GM21515 (cell line): ENCODE measurements around the gene AKAP7.

Source experiments
- ATAC-seq: cut with Tn5 transposase; IDR thresholded peaks from one replicate; pipeline ENCODE4 v1.9.1; 2021; ENCODE audit not compliant: unreplicated experiment

AKAP7 gene

DNA sequence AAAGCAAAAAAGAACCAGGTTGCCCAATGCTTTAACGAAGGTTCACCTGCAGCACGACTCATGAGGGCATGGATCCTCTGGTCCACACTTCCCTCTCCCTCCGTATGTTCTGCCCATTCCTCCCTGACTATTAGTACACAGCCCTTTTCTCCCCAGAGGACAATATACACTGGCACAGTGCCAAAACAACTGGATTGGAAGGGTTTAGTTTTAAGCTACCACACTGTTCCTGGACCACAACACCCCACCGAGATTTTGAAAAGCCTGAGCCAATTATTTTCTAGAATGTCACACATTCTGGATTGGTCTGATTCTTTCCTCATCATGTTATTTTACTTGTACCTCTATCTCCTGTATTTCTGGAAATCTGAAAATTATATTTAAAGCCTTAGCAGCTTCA is 2.9 kb upstream of the AKAP7 start:
- no peak for ATAC-seq

DNA sequence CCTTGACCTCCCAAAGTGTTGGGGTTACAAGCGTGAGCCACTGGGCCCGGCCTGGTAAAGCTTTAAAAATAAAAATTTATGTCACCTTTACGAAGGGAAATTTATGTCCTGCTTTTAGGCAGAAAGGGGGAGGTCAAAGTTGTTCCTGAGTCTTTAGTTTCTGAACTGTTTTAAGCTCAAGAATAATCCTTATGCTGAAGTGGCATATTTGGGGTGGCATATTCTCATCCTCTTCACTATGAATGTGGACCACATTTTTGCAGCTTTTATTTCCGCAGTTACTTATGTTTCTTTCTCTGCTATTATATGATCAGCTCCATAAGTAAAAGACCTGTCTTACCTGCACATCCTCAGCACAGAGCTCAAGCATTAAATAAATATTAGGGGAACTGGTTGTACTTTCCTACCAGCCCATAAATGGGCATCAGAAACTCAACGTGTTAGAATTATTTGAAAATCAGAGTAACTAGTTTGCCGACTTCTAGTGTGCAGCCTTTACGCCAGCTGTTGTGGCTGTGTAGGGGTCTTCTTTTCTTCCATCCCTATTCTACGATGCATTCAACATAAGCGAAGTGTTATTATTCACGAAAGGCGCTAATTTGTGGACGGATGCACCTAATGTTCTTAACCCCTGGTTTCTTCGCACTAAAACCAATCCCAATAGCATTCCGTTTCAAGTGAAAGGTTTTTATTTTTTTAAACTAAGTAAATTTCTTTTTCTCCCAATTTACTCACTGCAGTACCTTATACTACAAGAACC is 867 bp upstream of the AKAP7 start:
- no peak for ATAC-seq

DNA sequence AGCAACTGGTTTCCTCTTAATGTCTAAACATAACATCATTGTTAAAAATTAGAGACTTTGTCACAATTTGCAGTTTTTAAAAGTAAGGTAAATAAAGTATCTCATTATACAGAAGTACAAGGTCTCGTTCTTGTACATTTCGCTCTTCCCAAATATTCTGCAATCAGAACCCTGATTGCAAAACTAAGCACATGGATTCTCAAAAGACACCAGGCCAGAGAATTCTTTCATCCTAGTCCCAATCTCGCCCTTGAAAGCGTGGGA is 355 bp upstream of the AKAP7 start:
- ATAC-seq = no peak

DNA sequence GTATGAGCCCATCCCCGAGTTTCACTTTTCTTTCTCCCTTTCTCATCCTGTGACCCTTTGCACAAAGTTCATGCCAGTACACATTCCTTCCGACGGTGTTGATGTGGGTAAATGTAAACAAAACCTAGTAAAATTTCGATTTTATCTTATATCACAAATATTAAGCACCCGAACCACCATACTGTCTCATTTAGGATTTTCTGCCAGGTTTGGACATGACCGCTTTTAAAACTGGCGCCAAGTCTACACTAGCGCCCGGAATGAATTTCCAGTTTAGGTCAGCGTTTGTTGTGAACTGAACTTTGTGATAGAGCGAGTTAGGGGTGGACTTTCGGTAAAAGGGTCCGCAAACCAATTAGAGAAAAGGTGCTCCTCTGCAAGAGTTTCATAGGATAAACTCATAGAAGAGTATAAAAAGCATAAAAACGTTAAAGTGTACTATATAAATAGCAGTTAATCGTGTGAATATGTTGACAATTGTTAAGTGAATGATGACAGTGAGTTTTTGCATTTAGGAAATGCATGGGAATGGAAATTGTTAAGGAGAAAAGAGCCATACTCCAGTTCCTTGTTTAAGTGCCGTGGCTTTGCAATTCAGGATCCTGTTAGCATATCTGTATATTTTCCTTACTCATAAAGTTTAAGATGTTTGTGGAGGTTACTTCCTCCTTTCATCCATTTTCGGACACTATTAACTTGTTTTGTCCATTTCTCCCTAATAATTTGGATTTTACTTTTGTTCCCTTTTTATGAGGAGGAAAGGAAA is 937 bp downstream of the AKAP7 start:
- ATAC-seq = no peak

DNA sequence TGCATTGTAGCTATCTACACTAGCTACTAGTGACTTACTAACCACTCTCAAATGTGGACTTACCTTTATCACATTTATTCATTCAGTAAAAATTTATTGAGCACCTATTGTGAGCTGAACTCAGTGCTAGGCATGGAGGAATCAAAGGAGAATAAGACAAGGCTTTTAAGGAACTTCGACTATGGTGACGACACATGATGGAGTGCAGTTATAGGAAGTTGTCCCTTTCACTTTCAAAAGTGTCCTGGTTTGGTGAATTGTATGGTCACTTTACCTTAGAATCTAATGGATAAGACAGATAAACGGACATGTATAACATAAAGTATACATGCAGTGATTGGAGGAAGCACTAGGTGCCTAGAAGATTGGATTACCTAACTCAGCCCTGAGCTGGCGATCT is 4.3 kb downstream of the AKAP7 start:
- no peak for ATAC-seq

DNA sequence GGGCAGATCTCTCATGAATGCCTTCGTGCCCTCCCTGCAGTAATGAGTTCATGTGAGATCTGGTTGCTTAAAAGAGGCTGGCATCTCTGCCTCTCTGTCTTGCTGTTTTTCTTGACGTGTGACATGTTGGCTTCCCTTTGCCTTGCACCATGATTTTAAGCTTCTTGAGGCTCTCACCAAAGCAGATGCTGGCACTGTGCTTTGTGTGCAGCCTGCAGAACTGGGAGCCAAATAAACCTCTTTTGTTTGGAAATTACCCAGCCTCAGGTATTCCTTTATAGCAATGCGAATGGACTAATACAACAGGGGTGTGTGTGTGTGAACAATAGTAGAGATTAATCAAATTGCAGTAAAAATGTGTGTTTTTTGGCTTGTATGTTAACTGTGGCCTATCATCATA is 8.1 kb downstream of the AKAP7 start:
- no peak for ATAC-seq

DNA sequence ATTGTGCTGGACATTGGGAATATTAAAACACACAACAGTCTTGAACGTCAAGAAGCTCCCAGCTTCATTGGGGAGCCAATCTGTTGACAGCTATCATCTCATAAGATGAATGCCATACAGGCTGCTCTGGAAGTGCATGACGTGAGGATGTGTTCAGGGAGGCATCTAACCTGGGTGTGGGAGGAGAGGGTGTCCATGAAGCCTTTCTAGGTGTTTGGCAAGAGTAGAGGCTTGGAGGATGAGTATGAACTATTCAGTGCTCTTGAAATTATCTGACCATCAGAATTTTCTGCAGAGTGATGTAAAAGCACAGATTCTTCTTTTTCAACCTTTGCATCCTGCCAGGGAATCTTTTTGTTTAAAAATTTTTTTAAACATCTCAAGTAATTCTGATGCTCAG is 11.6 kb downstream of the AKAP7 start:
- no peak for ATAC-seq

DNA sequence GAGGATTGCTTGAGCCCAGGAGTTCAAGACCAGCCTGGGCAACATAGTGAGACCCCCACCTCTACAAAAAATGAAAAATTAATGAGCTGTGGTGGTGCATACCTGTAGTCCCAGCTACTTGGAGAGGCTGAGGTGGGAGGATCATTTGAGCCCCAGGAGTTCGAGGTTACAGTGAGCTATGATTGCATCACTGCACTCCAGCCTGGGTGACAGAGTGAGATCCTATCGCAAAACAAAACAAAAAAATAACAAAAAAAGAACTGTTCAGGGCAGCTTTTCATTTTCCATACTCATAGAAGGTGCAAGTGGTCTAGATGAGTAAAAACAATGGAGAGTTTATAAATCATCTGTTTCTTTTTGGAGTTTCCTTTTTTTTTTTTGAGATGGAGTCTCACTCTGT is 21.1 kb downstream of the AKAP7 start:
- no peak for ATAC-seq

DNA sequence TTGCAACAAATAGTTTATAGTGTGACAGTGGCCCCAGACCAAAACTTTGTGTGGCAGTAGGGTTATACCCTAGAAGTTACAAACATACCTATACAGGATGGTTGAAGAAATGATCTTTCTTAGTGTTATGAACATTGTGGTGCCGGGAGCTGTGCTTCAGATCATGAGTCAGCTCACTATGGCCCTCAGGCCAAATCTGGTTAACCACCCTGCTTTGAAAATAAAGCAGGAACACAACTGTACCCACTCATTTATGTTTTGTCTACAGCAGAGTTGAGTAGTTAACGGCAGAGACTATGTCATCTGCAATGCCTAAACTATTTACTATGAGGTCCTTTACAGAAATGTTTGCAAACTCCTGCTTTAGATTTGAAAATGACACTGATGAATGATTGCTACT is 24.3 kb downstream of the AKAP7 start:
- ATAC-seq = no peak

DNA sequence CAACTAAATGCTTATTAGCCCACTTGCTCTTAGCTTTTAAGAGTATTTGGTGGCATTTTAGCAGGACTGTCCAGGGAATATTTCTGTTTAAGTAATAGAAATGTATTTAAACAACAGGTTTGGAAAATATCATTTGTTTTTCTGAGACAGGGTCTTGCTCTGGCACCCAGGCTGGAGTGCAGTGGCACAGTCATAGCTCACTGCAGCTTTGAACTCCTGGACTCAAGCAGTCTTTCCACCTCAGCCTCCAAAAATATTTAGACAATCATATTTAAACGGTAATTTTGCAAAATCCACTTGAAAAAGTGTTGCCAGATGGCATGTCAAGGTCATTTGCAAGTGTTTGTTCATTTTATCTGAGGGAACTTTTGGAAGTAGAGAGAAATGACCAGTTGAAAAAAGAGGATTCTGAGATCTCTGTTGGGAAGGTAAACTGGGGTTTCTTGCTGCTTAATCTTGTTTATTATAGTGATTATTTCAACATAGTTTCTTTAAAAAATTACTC is 25.0 kb downstream of the AKAP7 start:
- ATAC-seq = no peak

DNA sequence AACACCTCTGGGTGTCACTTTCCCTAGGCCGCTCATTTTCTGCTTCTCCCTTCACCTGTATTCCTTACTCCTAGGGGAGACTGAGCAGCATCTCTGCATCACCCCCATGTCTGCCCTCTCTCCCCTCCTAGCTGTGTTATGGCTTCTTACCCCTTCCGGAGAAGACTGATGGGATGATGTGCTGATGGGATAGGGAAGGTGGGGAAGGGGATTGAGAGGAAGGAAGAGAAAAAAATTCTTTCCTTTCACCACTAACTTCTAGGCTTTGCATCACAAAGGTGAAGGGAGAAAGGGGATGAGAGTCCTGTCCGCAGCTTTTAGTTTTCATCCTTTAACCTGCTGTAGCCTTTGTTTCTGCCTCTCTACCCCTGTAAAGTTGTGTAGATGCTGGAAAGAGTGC is 26.7 kb downstream of the AKAP7 start:
- no peak for ATAC-seq

DNA sequence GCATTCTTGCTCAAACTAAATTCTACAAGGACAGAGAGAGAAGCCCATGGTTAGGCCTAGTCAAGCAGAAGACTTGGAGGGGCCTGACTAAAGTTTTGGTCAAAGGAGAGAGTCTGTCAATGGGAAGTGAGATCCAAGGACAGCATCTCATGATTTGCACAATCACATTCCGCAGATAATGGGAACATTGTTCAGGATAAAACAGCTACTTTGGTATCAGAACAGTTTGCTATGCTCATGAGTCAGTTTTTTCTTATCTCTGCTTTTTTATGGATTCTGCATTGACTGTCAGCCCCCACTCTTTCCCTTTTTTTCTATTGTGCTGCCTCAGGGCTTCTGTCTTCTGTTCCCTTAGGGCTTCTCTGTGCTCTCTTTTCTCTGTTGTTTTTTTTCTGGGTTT is 28.6 kb downstream of the AKAP7 start:
- ATAC-seq = no peak

DNA sequence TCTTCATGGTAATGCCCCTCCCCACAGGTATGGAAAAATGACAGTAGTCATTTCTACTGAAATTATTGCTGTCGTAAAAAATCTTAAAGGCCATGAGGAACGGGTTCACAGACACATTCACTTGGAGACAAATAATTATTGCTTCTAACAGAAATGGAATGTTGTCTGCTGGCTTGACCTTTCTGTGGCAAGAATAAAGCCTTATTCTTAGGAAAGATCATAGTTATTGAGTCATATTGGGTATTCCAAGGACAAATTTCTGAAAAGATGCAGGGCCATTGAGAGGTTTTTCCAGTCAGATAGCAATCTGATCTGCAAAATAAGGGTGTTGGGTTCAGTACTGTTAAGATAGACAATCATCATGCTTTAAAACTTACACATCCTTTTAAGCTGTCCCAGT is 29.2 kb downstream of the AKAP7 start:
- no peak for ATAC-seq

DNA sequence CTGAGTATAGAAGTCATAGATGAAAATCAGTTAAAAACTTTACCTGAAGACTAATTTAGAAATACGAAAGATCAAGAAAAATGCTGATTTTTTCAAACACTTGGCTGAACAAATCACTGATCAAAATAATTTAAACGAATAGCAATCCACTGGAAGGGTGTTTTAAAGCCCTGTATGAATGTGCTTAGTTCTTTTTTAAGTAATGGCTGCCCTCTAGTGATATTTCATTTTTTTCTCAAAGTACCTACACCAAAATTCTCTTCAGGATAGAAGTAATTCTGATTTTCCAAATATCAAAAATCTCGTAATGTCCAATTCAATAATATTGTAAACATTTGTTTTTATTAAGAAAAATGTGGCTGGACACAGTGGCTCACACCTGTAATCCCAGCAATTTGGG is 32.5 kb downstream of the AKAP7 start:
- ATAC-seq = no peak

DNA sequence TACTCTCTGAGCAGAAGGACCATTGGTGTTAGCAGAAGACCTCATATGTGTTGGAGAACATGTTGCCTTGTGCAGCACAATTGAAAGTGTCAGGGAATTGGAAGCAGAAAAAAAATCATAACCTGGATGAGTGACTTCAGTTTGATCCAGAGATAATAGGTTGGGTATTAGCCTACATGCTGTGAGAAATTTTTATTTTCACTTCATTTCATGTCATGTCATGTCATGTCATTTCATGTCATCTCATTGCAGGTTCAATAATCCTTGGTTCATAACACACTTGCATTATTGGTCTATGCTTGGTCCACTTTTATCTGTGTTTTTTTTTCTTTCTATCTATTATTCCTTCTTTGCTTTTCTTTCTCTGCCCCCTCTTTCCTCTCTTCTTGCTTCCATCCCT is 34.3 kb downstream of the AKAP7 start:
- no peak for ATAC-seq

DNA sequence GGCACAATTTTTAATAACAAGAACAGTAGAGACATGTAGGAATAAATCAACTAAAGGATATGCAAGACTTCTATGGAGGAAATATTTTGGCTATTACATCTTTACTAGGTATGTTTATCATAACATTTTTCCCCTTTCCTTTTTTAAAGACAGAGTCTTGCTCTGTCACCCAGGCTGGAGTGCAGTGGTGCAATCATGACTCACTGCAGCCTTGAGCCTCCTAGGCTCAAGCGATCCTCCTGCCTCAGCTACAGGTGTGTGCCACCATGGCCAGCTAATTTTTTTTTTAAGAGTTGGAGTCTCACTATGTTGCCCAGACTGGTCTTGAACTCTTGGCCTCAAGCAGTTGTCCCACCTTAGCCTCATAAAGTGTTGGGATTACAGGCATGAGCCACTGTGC is 37.0 kb downstream of the AKAP7 start:
- no peak for ATAC-seq

DNA sequence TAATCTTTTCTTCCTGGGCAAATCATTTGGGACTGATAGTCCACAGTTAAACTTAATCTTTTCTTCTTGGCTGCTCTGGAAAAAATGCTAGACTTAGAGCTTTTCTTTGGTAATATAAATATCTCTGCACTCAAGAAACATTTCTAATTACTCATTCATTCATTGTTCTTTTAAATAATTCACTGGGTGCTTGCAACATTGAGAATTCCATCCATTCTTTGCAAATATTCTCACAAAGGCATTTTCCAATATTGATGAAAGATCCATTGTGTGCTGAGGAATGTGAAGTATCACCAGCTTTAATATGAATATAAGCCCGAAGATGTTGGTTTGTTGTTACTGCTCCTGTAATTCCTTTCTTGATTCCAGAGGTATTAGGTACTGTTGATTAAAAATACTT is 38.4 kb downstream of the AKAP7 start:
- ATAC-seq = no peak

DNA sequence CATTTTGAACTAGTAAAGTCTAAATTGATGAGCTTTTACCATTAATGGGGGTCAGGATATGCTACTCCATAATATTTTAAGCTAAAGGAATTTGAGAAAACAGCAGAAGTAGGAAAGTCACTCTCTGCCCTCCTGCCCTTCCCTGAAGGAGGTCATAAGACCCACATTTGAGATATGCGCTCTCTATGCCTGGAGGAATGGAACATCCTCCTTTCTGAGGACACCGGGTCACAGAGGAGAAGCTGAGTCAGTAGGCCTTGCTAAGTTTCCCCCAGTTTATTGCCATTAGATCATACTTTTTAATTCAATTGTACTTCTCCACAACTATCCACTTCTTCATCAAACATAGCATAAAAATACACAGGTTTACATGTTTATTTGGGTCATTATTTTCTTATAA is 40.3 kb downstream of the AKAP7 start:
- ATAC-seq = no peak

DNA sequence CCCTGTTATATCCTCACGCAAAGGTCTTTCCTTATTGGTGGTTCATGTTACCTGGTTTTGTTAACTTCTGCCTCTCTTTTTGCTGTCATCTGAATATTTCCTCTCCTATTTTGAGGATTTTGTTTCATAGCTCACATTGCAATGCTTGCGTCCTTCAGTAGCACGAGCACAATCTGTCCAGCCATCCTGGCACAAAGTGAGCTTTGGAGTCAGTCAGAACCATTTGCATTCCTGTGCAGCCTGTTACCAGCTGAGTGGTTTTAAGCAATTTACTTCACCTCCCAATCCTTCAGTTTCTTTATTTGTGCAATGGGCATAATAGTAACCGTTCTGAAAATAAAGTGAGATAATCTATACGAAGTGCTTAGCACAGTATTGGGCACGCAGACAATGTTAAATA is 42.7 kb downstream of the AKAP7 start:
- no peak for ATAC-seq

DNA sequence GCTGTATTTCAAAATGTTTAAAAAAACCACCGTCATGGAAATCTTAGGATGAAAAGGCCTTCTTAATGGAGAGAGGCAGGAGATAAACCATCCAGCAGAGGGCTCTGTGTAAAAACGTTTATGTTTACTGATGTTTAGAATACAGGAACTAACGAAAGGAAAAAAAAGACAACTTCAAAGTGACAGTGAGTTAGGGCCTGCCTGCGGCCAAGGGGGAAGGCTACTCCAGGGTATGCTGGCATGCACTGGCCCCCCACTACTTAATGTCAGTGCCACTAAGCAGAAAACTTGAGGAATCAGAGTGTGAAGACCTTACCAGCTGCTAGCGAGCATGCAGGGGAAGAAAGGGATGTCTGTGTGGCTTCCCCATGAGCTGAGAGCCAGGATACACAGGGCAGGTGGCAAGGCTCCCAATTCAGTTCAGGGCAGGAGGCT is 47.7 kb downstream of the AKAP7 start:
- no peak for ATAC-seq

DNA sequence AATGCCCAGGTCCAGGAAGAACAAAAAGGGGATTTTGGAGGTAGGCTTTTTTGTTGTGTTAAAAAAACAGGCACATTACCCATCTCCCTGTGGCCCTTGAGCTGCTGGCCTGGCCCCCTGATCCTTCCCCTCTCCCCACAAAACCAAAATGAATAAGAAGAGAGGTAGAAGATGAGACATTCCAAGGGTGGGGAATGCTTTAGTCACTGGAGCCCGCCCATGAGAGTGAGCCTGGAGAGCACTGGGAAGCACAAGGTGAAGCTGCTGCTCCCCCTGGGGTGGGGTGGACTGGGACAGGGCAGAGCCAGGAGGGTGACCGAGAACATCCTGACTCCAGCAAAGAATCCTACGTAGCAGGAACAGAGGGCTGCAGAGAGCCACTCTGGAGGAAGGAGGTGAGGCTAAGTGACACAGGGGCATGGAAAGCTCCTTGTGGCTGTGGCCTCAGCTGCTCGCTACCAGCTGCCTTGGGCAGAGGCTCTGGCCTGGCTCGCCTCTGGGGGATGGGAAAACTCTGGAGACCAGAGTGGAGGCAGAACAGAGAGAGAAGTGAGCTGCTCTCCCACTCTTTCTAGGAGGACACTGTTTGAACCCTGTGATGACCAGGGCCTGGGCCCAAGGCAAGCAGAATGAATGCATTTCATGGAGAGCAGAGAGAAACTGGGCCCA is 48.3 kb downstream of the AKAP7 start:
- ATAC-seq = no peak

DNA sequence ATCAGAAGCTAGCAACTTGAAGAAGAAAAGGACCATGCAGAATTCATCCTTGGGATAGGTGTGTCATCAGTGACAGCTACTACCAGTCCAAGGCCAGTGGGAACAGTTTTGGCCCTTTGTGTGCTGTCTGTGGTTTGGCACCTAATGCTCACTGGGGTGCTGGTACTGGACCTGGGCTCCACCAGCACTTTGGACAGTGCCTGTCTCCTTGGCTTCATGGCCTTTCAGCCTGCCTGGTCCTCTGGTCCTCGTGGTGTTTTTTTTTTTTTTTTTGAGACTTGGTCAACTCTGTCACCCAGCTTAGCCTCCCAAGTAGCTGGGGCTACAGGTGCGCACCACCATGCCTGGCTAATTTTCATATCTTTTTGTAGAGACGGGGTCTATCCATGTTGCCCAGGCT is 56.3 kb downstream of the AKAP7 start:
- no peak for ATAC-seq
